Tibial nerve (tissue), 4 donors: ENCODE data around the gene CCDC182. TPM values are rescaled to one million over a fixed set of nuclear protein-coding genes. Genes with fewer than 3 reads are reported as not detected.

ENCODE experiments used
- DNase-seq, 2 donors: peaks; one replicate each; pipeline ENCODE4 v3.0.0-alpha.2; 2019; ENCODE audit warnings: low spot score in 2 of 2
- H3K27ac ChIP-seq, 4 donors: fragments of 200-600 bp; sonication (generic) in 3 of 4; one replicate each; pipeline ENCODE4 v1.5.1; 2017 to 2019; ENCODE audit warnings: mild to moderate bottlenecking in 1 of 4
- H3K27me3 ChIP-seq, 2 donors: fragments of 200-600 bp; sonication (generic) in 1 of 2; one replicate each; pipeline versions ENCODE4 v1.5.1 to v1.6.0; 2017 to 2019
- H3K36me3 ChIP-seq, 3 donors: fragments of 200-600 bp; sonication (generic); one replicate each; pipeline ENCODE4 v1.5.1; 2018 to 2019
- H3K4me1 ChIP-seq, 4 donors: fragments of 200-600 bp; sonication (generic) in 3 of 4; one replicate each; pipeline ENCODE4 v1.5.1; 2017 to 2019
- H3K4me3 ChIP-seq, 4 donors: fragments of 200-600 bp; sonication (generic) in 3 of 4; one replicate each; pipeline ENCODE4 v1.5.1; 2017 to 2019; ENCODE audit warnings: mild to moderate bottlenecking in 1 of 4, moderate library complexity in 1 of 4
- H3K9me3 ChIP-seq, 4 donors: fragments of 200-600 bp; sonication (generic) in 3 of 4; one replicate each; pipeline ENCODE4 v1.5.1; 2017 to 2019
- CTCF ChIP-seq, 5 experiments: fragments of 200-600 bp in 3 of 5; fragments of 450-650 bp in 2 of 5; sonication (generic) in 3 of 5; IDR thresholded peaks; one replicate each; pipeline ENCODE4 v1.5.1; 2016 to 2019; ENCODE audit warnings: antibody characterized with exemption in 5 of 5, mild to moderate bottlenecking in 3 of 5, moderate library complexity in 2 of 5
- EP300 ChIP-seq, 2 donors: sonication (generic); formaldehyde crosslinking; IDR thresholded peaks; one replicate each; pipeline ENCODE4 v1.6.1; 2017; ENCODE audit warnings: antibody characterized with exemption in 2 of 2, mild to moderate bottlenecking in 1 of 2
- POLR2A ChIP-seq, 2 donors: fragments of 450-650 bp; IDR thresholded peaks; one replicate each; pipeline ENCODE4 v1.6.1; 2017; ENCODE audit warnings: antibody characterized with exemption in 2 of 2, mild to moderate bottlenecking in 2 of 2, moderate library complexity in 2 of 2
- WGBS, 2 donors: methylation state at CpG; one replicate each; pipeline ENCODE4 v1.1.5; 2018; 5-methylcytosine and 5-hydroxymethylcytosine counted together
- total RNA-seq, 4 donors: library from RNA; depleted of rRNA; stranded (reverse); fragments of >200 nt; gene quantifications; one replicate each; pipeline ENCODE4 v1.1.0, GENCODE V29; 2016

Gene CCDC182
- total RNA-seq, 4 donors from 2014 or later: not detected

- no peaks in the 10 kb centered on the region for H3K36me3 ChIP-seq
- H3K27ac ChIP-seq: no peak overlapping the region
- no peak overlapping the region for H3K4me3 ChIP-seq
- no peaks in the 10 kb centered on the region for H3K27me3 ChIP-seq
- 54 to 60% methylated on average over 1 of the region's 1 CpG for WGBS, 2 donors
- DNase-seq: no peak
- peak in 1 of 5 experiments; percentile 5 for TF ChIP-seq CTCF (IDR thresholded peaks at IDR 0.05)
- TF ChIP-seq POLR2A (IDR thresholded peaks at IDR 0.05): no peak
- TF ChIP-seq EP300 (IDR thresholded peaks at IDR 0.05): no peak
- no peaks in the 10 kb centered on the region for H3K4me1 ChIP-seq
- H3K9me3 ChIP-seq: no peaks in the 10 kb centered on the region
Measured at GRCh38 chr17:57739402-57740234, 5.5 kb downstream of the CCDC182 start.

- TF ChIP-seq EP300 (IDR thresholded peaks at IDR 0.05) (no peak), POLR2A (IDR thresholded peaks at IDR 0.05) (no peak), CTCF (IDR thresholded peaks at IDR 0.05) (no peak)
- WGBS, 2 donors: 72 to 77% methylated on average over 3 of the region's 3 CpGs
- no peaks in the 10 kb centered on the region for H3K4me1 ChIP-seq
- no peaks in the 10 kb centered on the region for H3K36me3 ChIP-seq
- no peaks in the 10 kb centered on the region for H3K9me3 ChIP-seq
- H3K27me3 ChIP-seq: no peaks in the 10 kb centered on the region
- no peak for DNase-seq
- H3K4me3 ChIP-seq: no peak overlapping the region
- no peak overlapping the region for H3K27ac ChIP-seq
Measured at GRCh38 chr17:57737450-57737849, 7.6 kb downstream of the CCDC182 start.

GRCh38 chr17:57735707-57736106 is 9.4 kb downstream of the CCDC182 start:
- 59 to 61% methylated on average over 6 of the region's 6 CpGs for WGBS, 2 donors
- no peak for DNase-seq
- H3K27me3 ChIP-seq: no peaks in the 10 kb centered on the region
- no peak overlapping the region for H3K4me3 ChIP-seq
- H3K36me3 ChIP-seq: no peaks in the 10 kb centered on the region
- no peak for TF ChIP-seq EP300 (IDR thresholded peaks at IDR 0.05)
- TF ChIP-seq CTCF (IDR thresholded peaks at IDR 0.05): peak in 1 of 5 experiments; percentile 8
- no peak for TF ChIP-seq POLR2A (IDR thresholded peaks at IDR 0.05)
- H3K27ac ChIP-seq: no peak overlapping the region
- no peaks in the 10 kb centered on the region for H3K9me3 ChIP-seq
- H3K4me1 ChIP-seq: no peaks in the 10 kb centered on the region

- H3K27ac ChIP-seq: no peak overlapping the region
- DNase-seq: no peak
- H3K9me3 ChIP-seq: no peaks in the 10 kb centered on the region
- H3K27me3 ChIP-seq: no peaks in the 10 kb centered on the region
- TF ChIP-seq CTCF (IDR thresholded peaks at IDR 0.05) (no peak), EP300 (IDR thresholded peaks at IDR 0.05) (no peak), POLR2A (IDR thresholded peaks at IDR 0.05) (no peak)
- H3K4me3 ChIP-seq: no peak overlapping the region
- H3K36me3 ChIP-seq: no peaks in the 10 kb centered on the region
- no peaks in the 10 kb centered on the region for H3K4me1 ChIP-seq
- WGBS, 2 donors: 81 to 83% methylated on average over 3 of the region's 3 CpGs
Measured at GRCh38 chr17:57735230-57735629, 9.9 kb downstream of the CCDC182 start.

GRCh38 chr17:57733085-57733484 is 12.0 kb downstream of the CCDC182 start:
- no peaks in the 10 kb centered on the region for H3K36me3 ChIP-seq
- WGBS, 2 donors: 96% methylated on average over 2 of the region's 2 CpGs
- TF ChIP-seq POLR2A (IDR thresholded peaks at IDR 0.05) (no peak), CTCF (IDR thresholded peaks at IDR 0.05) (no peak), EP300 (IDR thresholded peaks at IDR 0.05) (no peak)

More at GRCh38 chr17:57733085-57733484, 12.0 kb downstream of the CCDC182 start:
- no peaks in the 10 kb centered on the region for H3K4me1 ChIP-seq
- DNase-seq: no peak
- H3K27ac ChIP-seq: no peak overlapping the region
- H3K27me3 ChIP-seq: no peaks in the 10 kb centered on the region
- H3K4me3 ChIP-seq: no peak overlapping the region
- no peaks in the 10 kb centered on the region for H3K9me3 ChIP-seq
